Measurements from ENCODE around the gene SLC35F1.
"Not testable (repeated sequence)": the region's sequence is repeated elsewhere in the genome, so short reads cannot be mapped to it uniquely, and the experiment has no call there.

The SLC35F1 gene

DNA sequence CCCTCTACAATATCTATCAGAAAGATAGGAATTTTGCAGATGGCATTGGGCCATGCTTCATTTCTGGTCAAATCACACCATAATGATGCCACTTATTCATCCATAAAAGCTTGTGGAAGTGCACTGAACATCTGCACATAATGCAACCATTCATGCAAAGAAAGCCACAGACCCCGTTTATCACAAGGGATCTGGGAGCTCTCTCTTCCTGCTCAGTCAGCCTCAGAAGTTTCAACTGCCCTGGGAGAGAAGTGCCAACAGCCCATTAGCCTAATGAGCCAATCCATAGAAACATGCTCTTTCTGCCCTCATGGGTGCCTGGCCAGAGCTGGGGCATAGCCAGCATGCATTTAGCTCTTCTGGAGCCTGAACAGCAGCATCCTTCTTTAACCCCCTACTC lies 85.8 kb downstream of the SLC35F1 start:
- DNase-seq (ENCODE audit: low spot score): peak; percentile 94

- DNase-seq (ENCODE audit: low spot score): peak; percentile 87
Observed at GRCh38 chr6:118012944-118013343, 105.9 kb downstream of the SLC35F1 start.

- DNase-seq (ENCODE audit: low spot score): no peak
Observed at GRCh38 chr6:118016532-118016931, 109.5 kb downstream of the SLC35F1 start.

DNA sequence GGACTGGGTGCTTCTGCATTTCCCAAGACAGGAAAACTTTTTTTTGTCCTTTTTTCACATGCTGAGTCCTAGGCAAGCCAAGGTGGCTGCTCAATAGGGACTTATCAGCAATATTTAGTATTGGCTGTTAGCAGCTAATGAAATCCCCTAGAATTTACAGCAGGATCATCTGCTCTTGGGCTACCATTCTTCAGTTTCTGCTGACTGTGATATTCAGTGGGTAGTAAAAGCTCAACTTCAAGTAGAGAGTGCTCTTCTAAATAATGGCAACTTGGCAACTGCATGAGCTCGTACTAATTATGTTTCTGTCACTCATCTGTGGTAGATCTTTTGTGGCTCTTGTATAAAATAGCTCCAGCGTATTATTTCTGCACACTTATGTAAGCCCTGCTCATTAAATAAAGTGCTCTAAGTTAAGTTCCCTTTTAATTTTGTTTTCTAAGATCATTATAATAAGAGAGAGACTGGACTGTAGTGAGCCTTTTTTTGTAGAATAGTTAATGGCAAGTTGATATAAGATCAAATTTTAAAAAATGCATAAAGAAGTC lies 110.3 kb downstream of the SLC35F1 start:
- DNase-seq (ENCODE audit: low spot score): no peak

DNA sequence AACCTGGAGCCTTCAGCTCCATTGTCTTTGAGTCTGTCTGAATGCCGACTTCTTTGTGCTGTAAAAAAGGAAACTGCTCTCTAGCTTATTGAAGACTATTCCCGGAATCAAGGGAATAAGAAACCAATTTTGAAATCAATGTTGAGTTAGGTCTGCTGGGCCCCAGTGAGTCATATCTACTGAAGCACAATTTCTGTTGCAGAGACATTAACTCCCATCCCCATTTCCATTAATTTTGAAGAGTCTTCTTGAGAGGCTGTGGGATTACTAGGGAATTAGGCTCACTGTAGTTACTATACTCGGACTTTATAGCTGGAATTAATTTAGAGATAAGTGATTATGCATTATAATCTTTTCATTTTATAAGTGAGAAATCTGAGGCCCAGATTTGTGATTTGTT lies 116.7 kb downstream of the SLC35F1 start:
- no peak for DNase-seq (ENCODE audit: low spot score)

- DNase-seq (ENCODE audit: low spot score): no peak
Observed at GRCh38 chr6:118029967-118030366, 122.9 kb downstream of the SLC35F1 start.

DNA sequence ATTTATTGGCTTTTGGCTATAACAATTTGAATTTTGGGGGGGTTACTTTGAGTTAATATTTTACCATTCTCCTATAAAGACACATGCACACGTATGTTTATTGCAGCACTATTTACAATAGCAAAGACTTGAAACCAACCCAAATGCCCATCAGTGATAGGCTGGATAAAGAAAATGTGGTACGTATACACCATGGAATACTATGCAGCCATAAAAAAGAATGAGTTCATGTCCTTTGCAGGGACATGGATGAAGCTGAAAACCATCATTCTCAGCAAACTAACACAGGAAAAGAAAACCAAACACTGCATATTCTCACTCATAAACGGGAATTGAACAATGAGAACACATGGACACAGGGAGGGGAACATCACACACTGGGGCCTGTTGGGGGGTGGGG lies 130.4 kb downstream of the SLC35F1 start:
- DNase-seq (ENCODE audit: low spot score): not testable (repeated sequence)

GRCh38 chr6:118042855-118043254 lies 135.8 kb downstream of the SLC35F1 start:
- no peak for DNase-seq (ENCODE audit: low spot score)

- no peak for DNase-seq (ENCODE audit: low spot score)
Observed at GRCh38 chr6:118044275-118044674, 137.2 kb downstream of the SLC35F1 start.

- no peak for DNase-seq (ENCODE audit: low spot score)
Observed at GRCh38 chr6:118054082-118054481, 147.0 kb downstream of the SLC35F1 start.

GRCh38 chr6:118061666-118062065 lies 154.6 kb downstream of the SLC35F1 start:
- DNase-seq (ENCODE audit: low spot score): no peak

GRCh38 chr6:118080547-118080946 lies 173.5 kb downstream of the SLC35F1 start:
- DNase-seq (ENCODE audit: low spot score): peak; percentile 26

- no peak for DNase-seq (ENCODE audit: low spot score)
Observed at GRCh38 chr6:118083711-118084110, 176.6 kb downstream of the SLC35F1 start.

GRCh38 chr6:118085665-118086064 lies 178.6 kb downstream of the SLC35F1 start:
- DNase-seq (ENCODE audit: low spot score): no peak

DNA sequence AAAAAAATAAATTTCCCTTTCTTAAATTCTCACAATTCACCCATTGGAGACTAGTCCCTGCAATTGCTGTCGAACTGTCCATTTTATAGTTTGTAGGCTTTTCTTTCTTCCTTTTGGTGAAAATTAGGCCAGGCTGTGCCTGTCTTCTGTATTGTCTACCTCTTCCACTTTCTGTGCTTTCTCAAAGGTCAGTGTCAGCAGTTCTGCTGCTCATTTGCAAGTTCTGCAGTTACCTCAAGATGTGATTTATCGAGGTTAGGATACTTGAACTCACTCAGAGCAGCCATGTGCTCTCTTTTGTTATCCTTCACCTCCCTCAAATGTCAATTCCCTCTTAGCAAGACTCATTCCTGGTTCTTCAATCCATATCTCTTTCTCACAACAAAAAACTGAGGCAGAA lies 179.1 kb downstream of the SLC35F1 start:
- no peak for DNase-seq (ENCODE audit: low spot score)

- no peak for DNase-seq (ENCODE audit: low spot score)
Observed at GRCh38 chr6:118092086-118092485, 185.0 kb downstream of the SLC35F1 start.

DNA sequence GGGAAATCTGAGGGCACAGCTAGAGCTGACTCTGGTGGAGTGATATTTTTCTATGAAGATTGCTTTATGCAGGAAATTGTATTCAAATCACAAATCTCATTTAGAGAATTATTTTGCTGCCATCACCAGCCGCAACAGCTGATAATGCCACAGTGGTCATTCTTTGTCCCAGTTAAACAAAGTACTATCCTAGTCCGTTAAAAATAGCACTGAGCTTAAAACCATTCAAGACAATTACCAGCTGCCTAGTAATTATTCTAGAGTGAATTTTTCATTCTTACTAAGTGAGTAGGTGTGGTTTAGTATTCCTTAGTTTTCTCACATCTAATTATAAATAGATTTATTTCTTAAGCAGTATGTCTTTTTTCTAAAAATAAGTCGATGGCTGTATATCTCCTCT lies 190.5 kb downstream of the SLC35F1 start:
- no peak for DNase-seq (ENCODE audit: low spot score)

DNA sequence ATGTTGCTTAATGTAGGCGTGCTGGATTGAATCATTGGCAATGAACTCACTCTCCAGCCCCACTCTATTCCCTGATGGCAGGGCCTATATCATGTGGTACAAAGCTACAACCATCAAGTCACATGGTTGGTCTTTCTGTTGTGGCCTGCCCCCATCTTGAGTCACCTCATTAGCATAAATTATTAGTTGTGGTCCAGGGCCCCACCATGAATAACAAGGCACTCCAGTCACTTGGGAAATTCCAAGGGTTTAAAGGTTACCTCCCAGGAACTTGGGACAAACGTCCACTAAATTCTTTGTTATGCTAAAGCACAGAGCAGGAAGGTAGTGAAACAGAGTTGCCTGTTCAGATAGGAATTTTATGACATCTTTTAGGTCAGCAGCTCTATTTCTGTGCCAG lies 193.7 kb downstream of the SLC35F1 start:
- DNase-seq (ENCODE audit: low spot score): no peak

DNA sequence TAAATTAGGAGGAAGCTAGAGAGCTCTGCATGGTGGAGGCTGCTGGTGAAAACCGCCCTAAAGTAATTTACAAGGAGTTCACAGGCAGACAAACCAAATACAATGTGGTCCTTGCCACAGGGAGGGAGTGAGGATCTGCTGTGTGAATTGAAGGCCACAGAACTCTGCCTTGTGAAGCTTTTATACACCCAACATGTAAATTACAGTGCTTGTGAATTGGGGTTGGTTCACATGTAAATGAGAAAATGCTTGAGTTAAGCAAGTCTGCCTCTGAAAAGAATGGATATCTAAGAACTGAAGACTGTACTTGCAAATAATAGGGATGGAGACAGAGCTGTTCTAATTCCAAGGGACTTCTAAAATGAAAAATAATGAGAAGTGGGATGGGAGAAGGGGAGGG lies 194.2 kb downstream of the SLC35F1 start:
- no peak for DNase-seq (ENCODE audit: low spot score)

DNA sequence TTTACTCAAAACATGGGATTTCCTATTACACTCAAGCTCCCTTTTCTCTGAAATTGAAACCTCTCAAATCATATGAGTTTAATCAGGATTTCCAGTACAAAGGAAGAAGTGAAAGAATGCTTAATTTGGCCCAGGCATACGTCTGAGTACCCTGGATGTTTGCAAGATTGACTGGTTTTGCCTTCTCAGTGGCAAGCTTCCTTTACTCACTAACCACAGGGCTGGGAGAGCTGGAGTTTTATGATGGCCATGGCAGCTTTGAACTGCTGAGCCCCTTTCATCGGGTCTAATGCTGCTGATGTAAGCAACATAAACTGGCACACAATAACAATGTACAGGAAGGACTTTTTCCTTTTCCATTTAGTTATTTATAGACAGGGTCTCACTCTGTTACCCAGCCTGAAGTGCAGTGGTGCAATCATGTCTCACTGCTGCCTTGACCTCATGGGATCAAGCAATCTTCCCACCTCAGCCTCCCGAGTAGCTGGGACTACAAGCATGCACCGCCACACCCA lies 194.8 kb downstream of the SLC35F1 start:
- peak; percentile 27 for DNase-seq (ENCODE audit: low spot score)

- no peak for DNase-seq (ENCODE audit: low spot score)
Observed at GRCh38 chr6:118102401-118102800, 195.3 kb downstream of the SLC35F1 start.

DNA sequence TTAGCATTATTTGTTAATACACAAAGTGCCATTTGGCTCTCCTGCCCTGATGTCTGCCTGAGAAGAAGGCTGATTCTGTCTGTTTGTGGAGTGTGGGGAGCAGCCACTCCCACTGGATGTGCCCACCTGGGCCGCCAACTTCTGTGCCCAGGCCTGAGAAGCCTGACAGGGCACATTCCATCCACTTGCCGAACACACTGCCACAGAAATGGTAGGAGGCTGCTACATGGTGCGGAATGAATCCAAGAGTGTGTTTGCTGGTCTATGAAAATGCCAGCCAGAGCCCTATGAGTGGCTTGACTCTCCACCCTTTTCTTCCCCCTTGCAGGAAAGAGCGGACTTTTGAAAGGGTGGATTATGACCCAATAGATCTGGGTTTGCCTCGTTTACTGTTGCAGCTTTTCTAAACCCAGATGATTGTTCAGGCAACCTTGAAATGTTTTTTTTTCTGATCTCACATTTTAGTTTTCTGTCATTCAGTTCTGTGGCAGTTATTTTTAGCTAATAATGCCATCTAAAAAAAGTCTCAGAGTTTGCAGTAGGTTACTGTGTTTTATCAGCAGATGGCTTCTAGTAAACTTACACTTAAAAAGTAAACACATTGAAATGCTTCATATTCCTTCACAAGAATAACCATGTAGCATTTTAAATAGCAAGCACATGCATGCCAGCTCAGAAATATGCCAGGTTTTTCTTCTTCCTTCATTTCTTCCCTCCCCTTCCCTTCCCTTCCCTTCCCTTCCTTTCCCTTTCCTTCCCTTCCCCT lies 196.5 kb downstream of the SLC35F1 start:
- no peak for DNase-seq (ENCODE audit: low spot score)

GRCh38 chr6:118122161-118122725 lies 215.2 kb downstream of the SLC35F1 start:
- DNase-seq (ENCODE audit: low spot score): no peak
